Loucy (cell line): ENCODE data around the gene FLCN.

Experiments used
- CTCF ChIP-seq: fragments of 200-600 bp; sonication (generic); conservative IDR thresholded peaks from 2 replicates; pipeline ENCODE4 v1.5.1; 2014; ENCODE audit warnings: mild to moderate bottlenecking, antibody characterized with exemption, low read length
- EZH2phosphoT487 ChIP-seq: fragments of 200-600 bp; IDR thresholded peaks from 2 replicates; pipeline ENCODE4 v1.6.1; 2018; ENCODE audit warnings: antibody characterized with exemption, mild to moderate bottlenecking, moderate library complexity, borderline replicate concordance

GRCh38 chr17:17203173-17203730 lies 33.7 kb downstream of the FLCN start:
- TF ChIP-seq CTCF, result no peak
- no peak for TF ChIP-seq EZH2phosphoT487
